ENCODE measurements around the gene THRA. TPM values are rescaled to one million over a fixed set of nuclear protein-coding genes. Genes with fewer than 3 reads are reported as not detected.

THRA gene
- total and polyA plus RNA-seq, 9 of the 15 experiments (the other 6 are each of a cell fraction or from before 2014, with no cell fraction given): 0.34 to 23.4 (median 12.7) TPM

- peaks cover 2 to 18% of the 10 kb centered on the region in 2 experiments; a peak in 4 of 5 replicates for H3K4me1 ChIP-seq (replicated peaks in 1 of 2; ENCODE audit: control insufficient read depth in 2 of 2, insufficient read depth in 2 of 2, low read length in 2 of 2)
- BruUV-seq (replicated peaks): no TSS peak
- no peaks in the 10 kb centered on the region for H3K27me3 ChIP-seq (ENCODE audit: control insufficient read depth in 2 of 2, insufficient read depth in 2 of 2, low read length in 2 of 2)
- no peak overlapping the region for H3K4me2 ChIP-seq (ENCODE audit: insufficient read depth, low read length)
- 0 out of 2 replicates have a peak, but pooled peaks cover 4% of the 10 kb centered on the region for H4K20me1 ChIP-seq (replicated peaks; ENCODE audit: control insufficient read depth, insufficient read depth, low read length)
- H3K9ac ChIP-seq (ENCODE audit: insufficient read depth in 1 of 2, low read depth in 2 of 2, low read length in 2 of 2): no peak overlapping the region
- intact Hi-C loops (cut with micrococcal nuclease): no loop called here
- DNase-seq (ENCODE audit: extremely low read depth in 1 of 4, low spot score in 3 of 4) (no peak), FAIRE-seq (peak; percentile 55), ATAC-seq (no peak)
- POLR2A ChIA-PET: no interaction called here
- H3K9me1 ChIP-seq (ENCODE audit: control insufficient read depth, insufficient read depth, low read length): no peaks in the 10 kb centered on the region
- no peaks in the 10 kb centered on the region for H3K79me2 ChIP-seq (ENCODE audit: control insufficient read depth, insufficient read depth, low read length)
- WGBS (ENCODE audit: insufficient coverage, low coverage, missing lambda C conversion rate): 77% methylated on average over 2 of the region's 2 CpGs
- H3K4me3 ChIP-seq: no peak overlapping the region
- no peak overlapping the region for H3K27ac ChIP-seq (ENCODE audit: extremely low read depth, low read depth, low read length)
- peaks cover 88% of the 10 kb centered on the region for H3K36me3 ChIP-seq (ENCODE audit: control insufficient read depth, insufficient read depth, low read length)
- TF ChIP-seq KAT8 (IDR thresholded peaks at IDR 0.05; ENCODE audit: low read depth) (no peak), FOS (IDR thresholded peaks at IDR 0.05; ENCODE audit: extremely low read depth, insufficient read length) (no peak), CHAMP1 (IDR thresholded peaks at IDR 0.05) (no peak), ATF4 (CRISPR knock-in tag; IDR thresholded peaks at IDR 0.05) (no peak), ZNF398 (CRISPR knock-in tag; IDR thresholded peaks at IDR 0.05) (no peak)
- H3K9me3 ChIP-seq (replicated peaks; ENCODE audit: control insufficient read depth, insufficient read depth, low read depth, low read length): no peaks in the 10 kb centered on the region
- no peak overlapping the region for H2AFZ ChIP-seq (ENCODE audit: low read depth, low read length)
- in situ Hi-C loops (cut with MboI): no loop called here
- CTCF ChIA-PET (ENCODE audit: low intra/inter-chr PET ratio): no interaction called here
These were observed 37.2 kb upstream of the THRA start for GRCh38 chr17:40025559-40025958.

Measured in K562 (cell line).